GM18502 (cell line): Measurements from ENCODE around the gene HK3.

Source experiments
- ATAC-seq: cut with Tn5 transposase; IDR thresholded peaks from one replicate; pipeline ENCODE4 v1.9.1; 2021; ENCODE audit warnings: mild to moderate bottlenecking; ENCODE audit not compliant: unreplicated experiment, poor library complexity

HK3 gene

DNA sequence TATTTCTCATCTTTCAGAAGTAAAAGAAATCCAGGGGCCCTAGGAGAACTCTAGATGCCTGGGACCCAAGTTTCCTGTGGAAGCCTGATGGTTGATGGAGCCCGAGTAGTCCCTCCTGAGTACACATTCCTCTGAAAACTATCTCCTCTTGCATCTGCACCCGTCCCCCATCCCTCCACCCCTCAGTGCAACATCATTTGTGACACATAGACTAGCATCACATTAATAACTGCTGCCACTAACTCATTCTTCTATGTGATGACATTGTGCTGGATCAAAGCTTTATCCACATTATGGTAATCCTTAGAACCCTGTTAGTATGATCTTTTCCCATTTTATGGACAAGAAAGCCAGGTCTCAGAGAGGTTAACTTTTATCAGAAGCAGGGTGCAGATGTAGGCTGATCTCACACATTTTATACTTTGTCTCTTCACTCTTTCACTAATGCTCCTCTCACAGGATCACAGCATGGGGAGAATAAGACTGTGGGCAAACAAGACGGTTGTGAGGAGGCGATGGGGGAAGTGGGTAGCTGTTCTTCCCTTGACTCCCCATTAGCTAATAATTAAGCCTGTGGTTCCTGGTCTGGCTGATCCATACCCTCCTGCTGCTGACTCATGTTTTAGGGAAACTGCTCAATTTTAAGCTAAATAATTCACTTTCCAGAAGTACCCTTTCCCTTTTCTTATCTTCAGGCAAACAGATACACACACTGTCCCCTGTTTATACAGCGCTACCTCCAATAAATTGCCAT is 3.9 kb upstream of the HK3 start:
- no peak for ATAC-seq

- ATAC-seq, result no peak
Measured at GRCh38 chr5:176902102-176902814, 3.1 kb upstream of the HK3 start.

GRCh38 chr5:176901260-176902101 is 2.3 kb upstream of the HK3 start:
- peak; percentile 69 for ATAC-seq

DNA sequence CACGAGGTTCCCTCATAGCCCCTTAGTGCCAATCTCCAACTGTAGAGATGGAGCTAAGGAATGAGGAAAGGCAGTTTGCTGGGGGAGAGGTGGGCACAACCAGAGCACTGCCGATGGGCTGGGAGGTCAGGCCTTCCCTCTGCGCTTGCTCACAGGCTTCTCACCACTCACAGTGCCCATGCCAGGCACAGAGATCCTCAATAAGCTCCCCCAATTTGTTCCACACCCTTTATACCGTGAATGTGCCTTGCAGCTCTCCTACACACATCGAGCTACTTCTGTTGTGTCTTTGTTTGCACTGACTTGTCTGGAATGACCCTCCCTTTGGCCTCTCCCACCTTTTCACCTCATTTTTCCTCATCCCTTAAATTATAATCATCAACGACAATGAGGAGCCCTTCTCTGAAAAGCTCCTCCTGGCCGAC is 1.6 kb upstream of the HK3 start:
- ATAC-seq, result no peak

GRCh38 chr5:176899946-176900779 is 1.0 kb upstream of the HK3 start:
- no peak for ATAC-seq

- ATAC-seq, result no peak
Measured at GRCh38 chr5:176897263-176897662, 1.9 kb downstream of the HK3 start.

- no peak for ATAC-seq
Measured at GRCh38 chr5:176895831-176896230, 3.3 kb downstream of the HK3 start.

DNA sequence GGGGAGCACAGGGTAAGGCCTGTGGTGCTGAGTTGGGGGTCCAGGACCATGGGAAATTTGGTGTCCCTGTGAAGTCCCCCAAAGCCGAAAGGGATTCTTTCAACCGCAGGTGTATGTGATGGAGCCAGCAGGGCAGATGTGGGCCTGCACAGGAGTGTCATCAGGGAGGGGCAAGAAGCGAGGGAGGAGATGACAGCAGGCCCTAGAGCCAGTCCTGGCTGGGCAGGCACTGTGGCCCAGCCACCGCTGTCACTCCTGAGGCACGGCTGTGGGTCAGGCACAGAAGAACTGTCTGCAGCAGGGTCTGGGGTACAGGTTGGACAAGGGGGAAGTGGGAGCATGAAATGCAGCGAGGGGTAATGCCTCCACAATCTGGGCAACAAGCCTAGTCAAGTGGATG is 4.8 kb downstream of the HK3 start:
- no peak for ATAC-seq

DNA sequence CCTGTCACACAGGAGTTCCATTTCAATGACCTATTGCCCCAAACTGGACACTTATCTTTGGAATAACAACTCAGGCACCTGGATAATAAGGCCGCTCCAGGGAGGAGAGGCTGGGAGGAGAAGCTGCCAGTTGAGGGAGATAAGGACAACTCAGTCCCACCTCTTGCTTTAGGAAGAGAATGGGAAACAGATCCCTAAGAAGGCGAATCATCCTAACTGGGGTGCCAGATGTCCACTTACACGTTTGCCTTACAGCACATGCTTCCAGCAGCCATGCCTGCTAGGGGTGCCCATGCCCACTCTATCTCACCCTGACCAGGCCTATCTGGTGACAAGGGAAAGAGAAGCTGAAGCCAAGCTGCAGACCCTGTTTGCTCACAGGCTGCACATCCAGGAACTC is 6.5 kb downstream of the HK3 start:
- ATAC-seq, result no peak

DNA sequence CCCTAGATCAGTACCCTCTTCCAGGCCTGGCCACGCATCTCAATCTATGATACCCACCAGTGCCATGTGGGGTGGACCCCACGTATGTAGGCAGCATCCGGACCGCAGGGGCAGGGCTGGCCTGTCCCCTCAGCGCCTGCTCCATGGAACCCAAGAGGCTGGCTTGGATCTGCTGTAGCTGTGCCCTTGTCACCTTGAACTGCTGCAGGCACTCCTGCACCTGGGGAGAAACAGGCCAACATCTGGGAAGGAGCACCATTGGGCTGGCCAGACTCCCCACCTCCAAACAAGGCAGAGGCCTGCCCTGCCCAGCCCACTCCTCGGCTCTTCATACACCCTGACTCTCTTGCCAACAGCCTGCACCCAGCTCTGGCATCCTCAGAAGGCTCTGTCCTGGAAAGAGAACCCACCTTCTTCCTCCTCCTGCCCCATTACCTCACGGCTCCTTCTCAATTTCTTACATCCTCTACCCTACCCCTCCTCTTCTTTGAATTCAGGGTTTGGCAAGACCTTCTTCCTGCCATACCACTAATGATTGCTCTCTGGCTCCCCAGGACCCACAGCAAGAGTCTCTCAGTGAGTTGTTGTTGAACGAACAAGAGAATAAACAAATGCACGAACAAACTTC is 7.7 kb downstream of the HK3 start:
- ATAC-seq, result no peak

- no peak for ATAC-seq
Measured at GRCh38 chr5:176890455-176891330, 8.5 kb downstream of the HK3 start.

GRCh38 chr5:176889321-176890280 is 9.5 kb downstream of the HK3 start:
- no peak for ATAC-seq

DNA sequence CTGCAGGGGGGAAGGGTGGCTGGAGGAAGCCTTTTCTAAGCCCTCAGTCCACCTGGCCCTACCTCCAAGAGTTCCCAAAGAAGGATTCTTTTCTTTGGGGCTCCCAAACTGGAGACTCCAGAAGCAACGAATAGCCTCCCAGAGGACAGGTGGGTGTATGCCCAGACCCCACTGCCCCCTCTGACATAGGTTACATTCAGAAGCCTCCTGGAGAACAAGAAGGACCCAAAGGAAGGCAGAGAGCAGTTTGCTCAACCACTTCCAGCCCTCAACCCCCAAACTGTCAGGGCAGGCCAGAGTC is 10.3 kb downstream of the HK3 start:
- ATAC-seq, result no peak

- ATAC-seq, result no peak
Measured at GRCh38 chr5:176888016-176888864, 10.9 kb downstream of the HK3 start.

GRCh38 chr5:176887252-176887849 is 11.8 kb downstream of the HK3 start:
- ATAC-seq, result no peak
